ENCODE measurements around the gene PLTP. TPM values are rescaled to one million over a fixed set of nuclear protein-coding genes. Genes with fewer than 3 reads are reported as not detected.

PLTP gene
- total and polyA plus RNA-seq, 2 of the 13 experiments (the other 11 are each of a cell fraction or from before 2014, with no cell fraction given) = 16.9 to 28.6 TPM

- TF ChIP-seq ZNF691 (CRISPR knock-in tag; IDR thresholded peaks at IDR 0.05; ENCODE audit: borderline replicate concordance, low read depth) = 0 out of 2 replicates have a peak, but pooled peaks have one; percentile 5
- no peak for TF ChIP-seq NFYC (CRISPR knock-in tag; IDR thresholded peaks at IDR 0.05)
- TF ChIP-seq ZNF773 (CRISPR knock-in tag; IDR thresholded peaks at IDR 0.05; ENCODE audit: borderline replicate concordance) = peak; percentile 15; the same call in 1 of the 2 replicates
- TF ChIP-seq ZNF274 (CRISPR knock-in tag; IDR thresholded peaks at IDR 0.05) = 0 out of 2 replicates have a peak, but pooled peaks have one; percentile 11
- TF ChIP-seq ZKSCAN8 (CRISPR knock-in tag; IDR thresholded peaks at IDR 0.05; ENCODE audit: borderline replicate concordance) = peak; percentile 84; the same call in 1 of the 2 replicates
These were observed 54.1 kb downstream of the PLTP start (continued) for GRCh38 chr20:45857882-45858216.

DNA sequence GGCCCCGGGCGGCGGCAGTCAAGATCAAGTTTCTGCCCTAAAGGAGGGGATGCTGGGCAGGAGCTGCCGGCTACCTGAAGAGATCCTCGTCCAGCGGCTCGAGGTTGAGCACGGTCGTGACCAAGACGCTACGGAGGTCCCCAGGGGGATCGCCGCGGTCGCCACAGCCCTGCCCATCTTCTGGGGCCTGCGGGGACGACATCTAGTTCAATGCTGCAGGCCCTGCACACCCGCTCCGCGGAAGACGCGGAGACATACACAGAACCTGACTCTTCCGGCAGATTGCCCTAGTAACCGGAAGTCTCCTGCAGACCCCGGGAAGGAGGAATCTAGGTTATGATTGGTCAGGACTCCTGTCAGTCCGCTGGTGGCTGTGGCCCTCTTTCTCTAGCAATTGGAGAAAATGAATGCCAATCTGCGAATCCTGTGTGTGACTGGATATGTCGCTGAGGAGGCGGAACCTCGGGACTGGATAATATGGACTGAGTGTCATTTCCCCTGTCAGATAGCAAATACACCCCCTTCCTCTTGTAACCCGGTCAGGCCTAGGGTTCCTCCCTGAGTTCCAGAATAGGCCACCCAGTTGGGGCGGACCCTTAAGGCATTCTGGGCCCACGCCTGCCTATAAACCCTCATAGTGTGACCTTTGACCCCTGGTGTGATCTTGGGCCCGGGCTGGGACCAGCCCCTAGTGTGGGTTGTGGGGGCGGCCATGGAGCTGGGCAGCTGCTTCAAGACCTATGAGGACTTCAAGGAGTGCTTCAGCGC is 54.7 kb downstream of the PLTP start, which contains the start of the genes ACOT8 and ZSWIM3:
TSS of gene ACOT8 (minus strand) at position 279 of the 768 bp plus-strand sequence. CDS start at position 202, 77 bp downstream.
TSS of gene ZSWIM3 (plus strand) at position 501 of the 768 bp plus-strand sequence. CDS start at position 713, 212 bp downstream.
- no TSS peak for BruUV-seq (replicated peaks)
- Histone ChIP-seq H3K27ac (ENCODE audit: extremely low read length, insufficient read depth, low read length) (peak within 1 kb of the TSS; percentile 49), H3K9me3 (ENCODE audit: low read length) (no peaks in the 10 kb centered on the region), H3K27me3 (ENCODE audit: control insufficient read depth in 1 of 2, insufficient read depth in 2 of 2, low read length in 2 of 2) (no peaks in the 10 kb centered on the region; a peak in 1 of 5 replicates), H2AFZ (ENCODE audit: low read length) (no peak within 1 kb of the TSS), H3K4me1 (ENCODE audit: insufficient read depth, low read length) (peaks cover 55% of the 10 kb centered on the region), H3K4me2 (ENCODE audit: low read depth, low read length) (peak within 1 kb of the TSS; percentile 93), H3K79me2 (ENCODE audit: insufficient read depth, low read length) (peaks cover 4% of the 10 kb centered on the region), H4K20me1 (ENCODE audit: insufficient read depth, low read length) (no peaks in the 10 kb centered on the region), H3K9ac (ENCODE audit: insufficient read depth, low read depth, low read length) (peak within 1 kb of the TSS; percentile 80), H3K4me3 (replicated peaks in 1 of 3; ENCODE audit: insufficient read depth in 1 of 3, low read depth in 2 of 3, low read length in 3 of 3) (peak within 1 kb of the TSS; percentile 78 to 91 (median 83)), H3K36me3 (replicated peaks in 1 of 2; ENCODE audit: control insufficient read depth in 1 of 2, insufficient read depth in 2 of 2, low read length in 2 of 2) (no peaks in the 10 kb centered on the region)
- FAIRE-seq (peak; percentile 98), DNase-seq (ENCODE audit: low spot score) (peak; percentile 100), ATAC-seq (peak; percentile 98)
- WGBS (ENCODE audit: low lambda C conversion rate) = 3% methylated on average over 31 of the region's 36 CpGs
- POLR2A ChIA-PET = interaction anchor here (0.5 to 7.6 kb wide), 18 partner anchors 12 to 89 kb away, joined by 3 to 85 read pairs (median 4); partner anchors contain the start of genes CTSA, DNTTIP1, NEURL2 and PCIF1
- CTCF ChIA-PET (ENCODE audit: low intra/inter-chr PET ratio, low total read pairs) = no interaction called here
- in situ Hi-C loops (cut with HindIII; ENCODE audit: extremely low pct_ligation_motif_present, low pct_unique_long_range_greater_than_20kb) = no loop called here
- intact Hi-C loops (cut with micrococcal nuclease; ENCODE audit: unreplicated experiment) = loop anchor here (2.0 kb wide), 2 partner anchors 34 to 78 kb away; partner anchors contain the start of genes CTSA, NEURL2 and PCIF1
- TF ChIP-seq IKZF4 (CRISPR knock-in tag; IDR thresholded peaks at IDR 0.05; ENCODE audit: borderline replicate concordance, low read depth, not compliant biosample characterization) = peak; percentile 16
- TF ChIP-seq PLRG1 (conservative IDR thresholded peaks at IDR 0.05) = no peak
- 0 out of 2 replicates have a peak, but pooled peaks have one; percentile 82 for TF ChIP-seq EEA1 (CRISPR knock-in tag; IDR thresholded peaks at IDR 0.05; ENCODE audit: borderline replicate concordance)
- TF ChIP-seq, protein P1, sequence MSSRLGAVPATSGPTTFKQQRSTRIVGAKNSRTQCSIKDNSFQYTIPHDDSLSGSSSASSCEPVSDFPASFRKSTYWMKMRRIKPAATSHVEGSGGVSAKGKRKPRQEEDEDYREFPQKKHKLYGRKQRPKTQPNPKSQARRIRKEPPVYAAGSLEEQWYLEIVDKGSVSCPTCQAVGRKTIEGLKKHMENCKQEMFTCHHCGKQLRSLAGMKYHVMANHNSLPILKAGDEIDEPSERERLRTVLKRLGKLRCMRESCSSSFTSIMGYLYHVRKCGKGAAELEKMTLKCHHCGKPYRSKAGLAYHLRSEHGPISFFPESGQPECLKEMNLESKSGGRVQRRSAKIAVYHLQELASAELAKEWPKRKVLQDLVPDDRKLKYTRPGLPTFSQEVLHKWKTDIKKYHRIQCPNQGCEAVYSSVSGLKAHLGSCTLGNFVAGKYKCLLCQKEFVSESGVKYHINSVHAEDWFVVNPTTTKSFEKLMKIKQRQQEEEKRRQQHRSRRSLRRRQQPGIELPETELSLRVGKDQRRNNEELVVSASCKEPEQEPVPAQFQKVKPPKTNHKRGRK (CRISPR knock-in tag; IDR thresholded peaks at IDR 0.05) = no peak
- TF ChIP-seq, protein P2, sequence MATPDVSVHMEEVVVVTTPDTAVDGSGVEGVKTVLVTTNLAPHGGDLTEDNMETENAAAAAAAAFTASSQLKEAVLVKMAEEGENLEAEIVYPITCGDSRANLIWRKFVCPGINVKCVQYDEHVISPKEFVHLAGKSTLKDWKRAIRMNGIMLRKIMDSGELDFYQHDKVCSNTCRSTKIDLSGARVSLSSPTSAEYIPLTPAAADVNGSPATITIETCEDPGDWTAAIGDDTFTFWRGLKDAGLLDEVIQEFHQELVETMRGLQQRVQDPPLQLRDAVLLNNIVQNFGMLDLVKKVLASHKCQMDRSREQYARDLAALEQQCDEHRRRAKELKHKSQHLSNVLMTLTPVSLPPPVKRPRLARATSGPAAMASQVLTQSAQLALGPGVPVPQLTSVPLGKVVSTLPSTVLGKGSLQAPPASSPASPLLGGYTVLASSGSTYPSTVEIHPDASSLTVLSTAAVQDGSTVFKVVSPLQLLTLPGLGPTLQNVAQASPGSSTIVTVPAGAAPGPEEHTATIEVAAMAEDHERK (CRISPR knock-in tag; IDR thresholded peaks at IDR 0.05; ENCODE audit: low read depth) = 0 out of 2 replicates have a peak, but pooled peaks have one; percentile 22
- TF ChIP-seq, protein P3, sequence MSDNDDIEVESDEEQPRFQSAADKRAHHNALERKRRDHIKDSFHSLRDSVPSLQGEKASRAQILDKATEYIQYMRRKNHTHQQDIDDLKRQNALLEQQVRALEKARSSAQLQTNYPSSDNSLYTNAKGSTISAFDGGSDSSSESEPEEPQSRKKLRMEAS (IDR thresholded peaks at IDR 0.05) = peak; percentile 75
- no peak; the same call in 1 of the 2 replicates for TF ChIP-seq ZFP90 (CRISPR knock-in tag; IDR thresholded peaks at IDR 0.05; ENCODE audit: borderline replicate concordance)
- TF ChIP-seq REXO4 (CRISPR knock-in tag; IDR thresholded peaks at IDR 0.05; ENCODE audit: borderline replicate concordance) = no peak
- TF ChIP-seq THYN1 (CRISPR knock-in tag; IDR thresholded peaks at IDR 0.05; ENCODE audit: borderline replicate concordance, low read depth) = no peak
- peak; percentile 82 for TF ChIP-seq AKAP8 (CRISPR knock-in tag; IDR thresholded peaks at IDR 0.05)

All from HepG2 (cell line).